Measurements from ENCODE around the gene TTC34.
"Not testable (repeated sequence)": the region's sequence is repeated elsewhere in the genome, so short reads cannot be mapped to it uniquely, and the experiment has no call there.

TTC34 gene

DNA sequence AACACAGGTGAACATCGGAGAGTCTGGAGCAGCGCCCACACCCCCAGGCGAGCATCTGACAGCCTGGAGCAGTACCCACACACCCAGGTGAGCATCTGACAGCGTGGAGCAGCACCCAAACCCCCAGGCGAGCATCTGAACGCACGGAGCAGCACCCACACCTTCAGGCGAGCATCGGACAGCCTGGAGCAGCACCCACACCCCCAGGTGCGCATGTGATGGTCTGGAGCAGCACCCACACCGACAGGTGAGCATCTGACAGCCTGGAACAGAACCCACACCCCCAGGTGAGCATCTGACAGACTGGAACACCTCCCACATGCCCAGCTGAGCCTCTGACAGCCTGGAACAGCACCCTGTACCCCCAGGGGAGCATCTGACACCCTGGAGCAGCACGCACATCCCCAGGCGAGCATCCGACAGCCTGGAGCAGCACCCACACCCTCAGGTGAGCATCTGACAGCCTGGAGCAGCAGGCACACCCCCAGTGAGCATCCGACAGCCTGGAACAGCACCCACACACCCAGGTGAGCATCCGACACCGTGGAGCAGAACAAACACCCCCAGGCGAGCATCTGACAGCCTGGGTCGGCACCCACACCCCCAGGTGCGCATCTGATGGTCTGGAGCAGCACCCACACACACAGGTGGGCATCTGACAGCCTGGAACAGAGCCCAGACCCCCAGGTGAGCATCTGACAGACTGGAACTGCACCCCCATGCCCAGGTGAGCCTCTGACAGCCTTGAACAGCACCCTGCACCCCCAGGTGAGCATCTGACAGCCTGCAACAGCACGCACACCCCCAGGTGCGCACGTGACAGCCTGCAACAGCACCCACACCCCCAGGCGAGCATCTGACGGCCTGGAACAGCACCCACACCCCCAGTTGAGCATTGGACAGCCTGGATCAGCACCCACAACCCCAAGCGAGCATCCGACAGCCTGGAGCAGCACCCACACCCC, 50.4 kb downstream of the TTC34 start:
- DNase-seq (ENCODE audit: extremely low read depth, low read depth), result not testable (repeated sequence)

DNA sequence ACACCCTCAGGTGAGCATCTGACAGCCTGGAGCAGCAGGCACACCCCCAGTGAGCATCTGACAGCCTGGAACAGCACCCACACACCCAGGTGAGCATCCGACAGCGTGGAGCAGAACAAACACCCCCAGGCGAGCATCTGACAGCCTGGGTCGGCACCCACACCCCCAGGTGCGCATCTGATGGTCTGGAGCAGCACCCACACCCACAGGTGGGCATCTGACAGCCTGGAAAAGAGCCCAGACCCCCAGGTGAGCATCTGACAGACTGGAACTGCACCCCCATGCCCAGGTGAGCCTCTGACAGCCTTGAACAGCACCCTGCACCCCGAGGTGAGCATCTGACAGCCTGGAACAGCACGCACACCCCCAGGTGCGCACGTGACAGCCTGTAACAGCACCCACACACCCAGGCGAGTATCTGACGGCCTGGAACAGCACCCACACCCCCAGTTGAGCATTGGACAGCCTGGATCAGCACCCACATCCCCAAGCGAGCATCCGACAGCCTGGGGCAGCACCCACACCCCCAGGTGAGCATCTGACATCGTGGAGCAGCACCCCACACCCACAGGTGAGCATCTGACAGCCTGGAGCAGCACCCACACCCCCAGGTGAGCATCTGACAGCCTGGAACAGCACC, 51.3 kb downstream of the TTC34 start:
- not testable (repeated sequence) for DNase-seq (ENCODE audit: extremely low read depth, low read depth)

DNA sequence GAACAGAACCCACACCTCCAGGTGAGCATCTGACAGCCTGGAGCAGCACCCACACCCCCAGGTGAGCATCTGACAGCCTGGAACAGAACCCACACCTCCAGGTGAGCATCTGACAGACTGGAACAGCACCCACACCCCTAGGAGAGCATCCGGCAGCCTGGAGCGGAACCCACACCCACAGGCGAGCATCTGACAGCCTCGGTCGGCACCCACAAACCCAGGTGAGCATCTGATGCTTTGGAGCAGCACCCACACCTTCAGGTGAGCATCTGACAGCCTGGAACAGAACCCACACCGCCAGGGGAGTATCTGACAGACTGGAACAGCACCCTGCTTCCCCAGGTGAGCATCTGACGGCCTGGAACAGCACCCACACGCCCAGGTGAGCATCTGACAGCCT, 52.9 kb downstream of the TTC34 start:
- DNase-seq (ENCODE audit: extremely low read depth, low read depth), result not testable (repeated sequence)

- not testable (repeated sequence) for DNase-seq (ENCODE audit: extremely low read depth, low read depth)
Observed at GRCh38 chr1:2694796-2695195, 106.7 kb downstream of the TTC34 start.

DNA sequence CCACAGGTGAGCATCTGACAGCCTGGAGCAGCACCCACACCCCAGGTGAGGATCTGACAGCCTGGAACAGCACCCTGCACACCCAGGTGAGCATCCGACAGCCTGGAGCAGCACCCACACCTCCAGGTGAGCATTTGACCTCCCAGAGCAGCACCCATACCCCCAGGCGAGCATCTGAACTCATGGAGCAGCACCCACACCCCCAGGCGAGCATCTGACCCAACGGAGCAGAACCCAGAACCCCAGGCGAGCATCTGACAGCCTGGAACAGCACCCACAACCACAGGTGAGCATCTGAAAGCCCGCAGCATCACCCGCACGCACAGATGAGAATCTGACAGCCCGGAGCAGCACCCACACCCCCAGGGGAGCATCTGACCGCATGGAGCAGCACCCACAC, 111.3 kb downstream of the TTC34 start:
- not testable (repeated sequence) for DNase-seq (ENCODE audit: extremely low read depth, low read depth)

DNA sequence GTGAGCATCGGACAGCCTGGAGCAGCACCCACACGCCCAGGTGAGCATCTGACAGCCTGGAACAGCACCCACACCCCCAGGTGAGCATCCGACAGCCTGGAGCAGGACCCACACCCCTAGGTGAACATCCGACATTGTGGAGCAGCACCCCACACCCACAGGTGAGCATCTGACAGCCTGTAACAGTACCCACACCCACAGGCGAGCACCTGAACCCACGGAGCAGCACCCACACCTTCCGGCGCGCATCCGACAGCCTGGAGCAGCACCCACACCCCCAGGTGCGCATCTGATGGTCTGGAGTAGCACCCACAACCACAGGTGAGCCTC, 113.2 kb downstream of the TTC34 start:
- DNase-seq (ENCODE audit: extremely low read depth, low read depth), result not testable (repeated sequence)

- DNase-seq (ENCODE audit: extremely low read depth, low read depth), result not testable (repeated sequence)
Observed at GRCh38 chr1:2687638-2688335, 113.7 kb downstream of the TTC34 start.

GRCh38 chr1:2687174-2687591, 114.3 kb downstream of the TTC34 start:
- DNase-seq (ENCODE audit: extremely low read depth, low read depth), result not testable (repeated sequence)

- DNase-seq (ENCODE audit: extremely low read depth, low read depth), result not testable (repeated sequence)
Observed at GRCh38 chr1:2686091-2686863, 115.2 kb downstream of the TTC34 start.

- not testable (repeated sequence) for DNase-seq (ENCODE audit: extremely low read depth, low read depth)
Observed at GRCh38 chr1:2685671-2686070, 115.8 kb downstream of the TTC34 start.

DNA sequence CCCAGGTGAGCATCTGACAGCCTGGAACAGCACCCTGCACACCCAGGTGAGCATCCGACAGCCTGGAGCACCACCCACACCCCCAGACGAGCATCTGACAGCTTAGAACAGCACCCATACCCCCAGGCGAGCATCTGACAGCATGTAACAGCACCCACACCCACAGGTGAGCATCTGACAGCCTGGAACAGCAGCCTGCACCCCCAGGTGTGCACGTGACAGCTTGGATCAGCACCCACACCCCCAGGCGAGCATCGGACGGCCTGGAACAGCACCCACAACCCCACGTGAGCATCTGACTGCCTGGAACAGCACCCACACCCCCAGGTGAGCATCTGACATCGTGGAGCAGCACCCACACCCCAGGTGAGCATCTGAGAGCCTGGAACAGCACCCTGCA, 116.6 kb downstream of the TTC34 start:
- not testable (repeated sequence) for DNase-seq (ENCODE audit: extremely low read depth, low read depth)

- not testable (repeated sequence) for DNase-seq (ENCODE audit: extremely low read depth, low read depth)
Observed at GRCh38 chr1:2684000-2684399, 117.5 kb downstream of the TTC34 start.

DNA sequence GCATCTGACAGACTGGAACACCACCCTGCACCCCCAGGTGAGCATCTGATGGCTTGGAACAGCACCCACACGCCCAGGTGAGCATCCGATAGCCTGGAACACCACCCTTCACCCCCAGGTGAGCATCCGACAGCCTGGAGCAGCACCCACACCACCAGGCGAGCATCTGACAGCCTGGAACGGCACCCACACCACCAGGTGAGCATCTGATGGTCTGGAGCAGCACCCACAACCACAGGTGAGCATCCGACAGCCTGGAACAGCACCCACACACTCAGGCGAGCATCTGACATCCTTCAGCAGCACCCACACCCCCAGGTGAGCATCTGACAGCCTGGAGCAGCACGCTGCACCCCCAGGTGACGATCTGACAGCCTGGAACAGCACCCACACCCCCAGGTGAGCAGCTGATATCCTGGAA, 118.2 kb downstream of the TTC34 start:
- DNase-seq (ENCODE audit: extremely low read depth, low read depth), result not testable (repeated sequence)

DNA sequence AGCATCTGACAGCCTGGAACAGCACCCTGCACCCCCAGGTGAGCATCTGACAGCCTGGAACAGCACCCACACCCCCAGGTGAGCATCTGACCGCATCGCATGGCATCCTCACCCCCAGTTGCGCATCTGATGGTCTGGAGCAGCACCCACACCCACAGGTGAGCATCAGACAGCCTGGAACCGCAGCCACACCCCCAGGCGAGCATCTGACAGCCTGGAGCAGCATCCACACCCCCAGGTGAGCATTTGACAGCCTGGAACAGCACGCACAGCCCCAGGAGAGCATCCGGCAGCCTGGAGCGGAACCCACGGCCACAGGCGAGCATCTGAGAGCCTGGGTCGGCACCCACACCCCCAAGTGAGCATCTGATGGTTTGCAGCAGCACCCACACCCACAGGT, 118.6 kb downstream of the TTC34 start:
- DNase-seq (ENCODE audit: extremely low read depth, low read depth), result not testable (repeated sequence)

GRCh38 chr1:2676726-2677125, 124.8 kb downstream of the TTC34 start:
- DNase-seq (ENCODE audit: extremely low read depth, low read depth), result not testable (repeated sequence)

- DNase-seq (ENCODE audit: extremely low read depth, low read depth), result not testable (repeated sequence)
Observed at GRCh38 chr1:2671656-2672055, 129.8 kb downstream of the TTC34 start.

DNA sequence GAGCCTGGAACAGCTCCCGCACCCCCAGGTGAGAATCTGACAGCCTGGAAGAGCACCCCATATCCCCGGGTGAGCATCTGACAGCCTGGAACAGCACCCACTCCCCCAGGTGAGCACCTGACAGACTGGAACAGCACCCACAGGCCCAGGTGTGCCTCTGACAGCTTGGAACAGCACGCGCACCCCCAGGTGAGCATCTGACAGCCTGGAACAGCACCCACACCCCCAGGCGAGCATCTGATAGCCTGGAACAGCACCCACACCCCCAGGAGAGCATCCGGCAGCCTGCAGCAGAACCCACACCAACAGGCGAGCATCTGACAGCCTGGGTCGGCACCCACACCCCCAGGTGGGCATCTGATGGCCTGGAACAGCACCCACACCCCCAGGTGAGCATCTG, 141.7 kb downstream of the TTC34 start:
- not testable (repeated sequence) for DNase-seq (ENCODE audit: extremely low read depth, low read depth)

DNA sequence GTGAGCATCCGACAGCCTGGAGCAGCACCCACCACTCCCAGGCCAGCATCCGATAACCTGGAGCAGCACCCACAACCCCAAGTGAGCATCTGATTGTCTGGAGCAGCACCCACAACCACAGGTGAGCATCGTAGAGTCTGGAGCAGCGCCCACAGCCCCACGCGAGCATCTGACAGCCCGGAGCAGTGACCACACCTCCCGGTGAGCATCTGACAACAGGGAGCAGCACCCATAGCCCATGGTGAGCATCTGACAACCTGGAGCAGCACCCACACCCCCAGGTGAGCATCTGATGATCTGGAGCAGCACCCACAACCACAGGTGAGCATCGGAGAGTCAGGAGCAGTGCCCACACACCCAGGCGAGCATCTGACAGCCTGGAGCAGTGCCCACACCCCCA, 143.6 kb downstream of the TTC34 start:
- DNase-seq (ENCODE audit: extremely low read depth, low read depth), result not testable (repeated sequence)

- DNase-seq (ENCODE audit: extremely low read depth, low read depth), result not testable (repeated sequence)
Observed at GRCh38 chr1:2657124-2657523, 144.4 kb downstream of the TTC34 start.

GRCh38 chr1:2655598-2656434, 145.7 kb downstream of the TTC34 start:
- not testable (repeated sequence) for DNase-seq (ENCODE audit: extremely low read depth, low read depth)
